SU-DHL-6 (cell line): ENCODE results near the gene ZNF516.
A peak's percentile ranks its signal among the peaks of the same experiment; 100 is the strongest.

Experiments used
- H2AFZ ChIP-seq: fragments of 200-600 bp; sonication (generic); 2 replicates; pipeline ENCODE4 v1.6.1; 2014; ENCODE audit warnings: low read depth, mild to moderate bottlenecking, moderate library complexity, mixed read lengths, antibody characterized with exemption, low read length; ENCODE audit not compliant: severe bottlenecking
- H3F3A ChIP-seq: fragments of 200-600 bp; shearing (Covaris generic); 2 replicates; pipeline ENCODE4 v1.6.0; 2016; ENCODE audit warnings: antibody characterized with exemption, mild to moderate bottlenecking; ENCODE audit not compliant: insufficient read depth
- H3K27ac ChIP-seq: fragments of 200-600 bp; sonication (generic); 2 replicates; pipeline ENCODE4 v1.5.1; 2016; ENCODE audit warnings: low read depth, mild to moderate bottlenecking, low read length, moderate library complexity, mixed read lengths
- H3K27me3 ChIP-seq: fragments of 200-600 bp; sonication (generic), shearing (Covaris generic); 2 replicates; pipeline ENCODE4 v1.6.0; 2014; ENCODE audit warnings: mild to moderate bottlenecking, low read length
- H3K36me3 ChIP-seq: fragments of 200-600 bp; sonication (generic); 2 replicates; pipeline ENCODE4 v1.6.1; 2014; ENCODE audit warnings: mild to moderate bottlenecking, low read length, mixed read lengths
- H3K4me2 ChIP-seq: fragments of 300-600, 200-600 bp; shearing (Covaris generic), sonication (generic); 2 replicates; pipeline ENCODE4 v1.6.0; 2014; ENCODE audit warnings: low read length, low read depth, mild to moderate bottlenecking; ENCODE audit not compliant: poor library complexity, severe bottlenecking
- H3K4me3 ChIP-seq: fragments of 200-600 bp; sonication (generic); 2 replicates; pipeline ENCODE4 v1.5.1; 2014; ENCODE audit warnings: antibody characterized with exemption, low read length, mild to moderate bottlenecking, mixed read lengths; ENCODE audit not compliant: insufficient read depth, poor library complexity, severe bottlenecking
- H3K79me2 ChIP-seq: fragments of 200-600 bp; sonication (generic); 2 replicates; pipeline ENCODE4 v1.6.1; 2014; ENCODE audit warnings: mild to moderate bottlenecking, low read length, moderate library complexity; ENCODE audit not compliant: insufficient read depth
- H3K9ac ChIP-seq: fragments of 200-600 bp; sonication (generic); 2 replicates; pipeline ENCODE4 v1.7.0; 2014; ENCODE audit warnings: mild to moderate bottlenecking, low read length
- H3K9me2 ChIP-seq: fragments of 200-600 bp; sonication (generic); replicated peaks from 2 replicates; pipeline ENCODE4 v1.6.1; 2014; ENCODE audit warnings: low read length; ENCODE audit not compliant: insufficient read depth
- H3K9me3 ChIP-seq: fragments of 200-600 bp; sonication (generic); 2 replicates; pipeline ENCODE4 v1.6.1; 2014; ENCODE audit warnings: low read length, mixed read lengths; ENCODE audit not compliant: insufficient read depth
- H4K20me1 ChIP-seq: fragments of 200-600 bp; sonication (generic); 2 replicates; pipeline ENCODE4 v1.6.1; 2014; ENCODE audit warnings: low read depth, mild to moderate bottlenecking, antibody characterized with exemption, low read length, moderate library complexity, mixed read lengths
- CTCF ChIP-seq: fragments of 200-600 bp; sonication (generic); IDR thresholded peaks from one replicate; pipeline ENCODE4 v1.5.1; 2017; ENCODE audit warnings: antibody characterized with exemption, mild to moderate bottlenecking, low read length, moderate library complexity; ENCODE audit not compliant: insufficient read depth, poor library complexity, severe bottlenecking
- EZH2phosphoT487 ChIP-seq: fragments of 200-600 bp; sonication (generic), shearing (Covaris generic); conservative IDR thresholded peaks from 2 replicates; pipeline ENCODE4 v1.6.1; 2018; ENCODE audit warnings: mild to moderate bottlenecking, antibody characterized with exemption, low read length, moderate library complexity, mixed read lengths

The ZNF516 gene

GRCh38 chr18:76529433-76529811 is 34.4 kb upstream of the ZNF516 start:
- no peak overlapping the region for H3K27ac ChIP-seq
- no peaks in the 10 kb centered on the region for H3K9me2 ChIP-seq
- no peaks in the 10 kb centered on the region for H3F3A ChIP-seq
- H3K27me3 ChIP-seq, result no peaks in the 10 kb centered on the region; the same call in 1 of the 2 replicates
- H3K4me3 ChIP-seq, result no peak overlapping the region
- no peak overlapping the region for H3K4me2 ChIP-seq
- H3K9me3 ChIP-seq, result no peaks in the 10 kb centered on the region
- no peak overlapping the region for H2AFZ ChIP-seq
- H3K79me2 ChIP-seq, result no peaks in the 10 kb centered on the region
- no peak overlapping the region for H3K9ac ChIP-seq
- H3K36me3 ChIP-seq, result no peaks in the 10 kb centered on the region
- no peaks in the 10 kb centered on the region for H4K20me1 ChIP-seq
- TF ChIP-seq CTCF (no peak), EZH2phosphoT487 (no peak)

GRCh38 chr18:76528477-76529432 is 33.7 kb upstream of the ZNF516 start:
- no peaks in the 10 kb centered on the region for H3K36me3 ChIP-seq
- H3K79me2 ChIP-seq, result no peaks in the 10 kb centered on the region
- H2AFZ ChIP-seq, result no peak overlapping the region
- H3K9me3 ChIP-seq, result no peaks in the 10 kb centered on the region
- H3K9ac ChIP-seq, result no peak overlapping the region
- H3K9me2 ChIP-seq, result no peaks in the 10 kb centered on the region
- H3K4me2 ChIP-seq, result peak overlapping the region; percentile 3
- no peaks in the 10 kb centered on the region; the same call in 1 of the 2 replicates for H3K27me3 ChIP-seq
- TF ChIP-seq CTCF (no peak), EZH2phosphoT487 (no peak)
- H4K20me1 ChIP-seq, result no peaks in the 10 kb centered on the region
- no peaks in the 10 kb centered on the region for H3F3A ChIP-seq
- H3K4me3 ChIP-seq, result no peak overlapping the region
- H3K27ac ChIP-seq, result no peak overlapping the region

GRCh38 chr18:76525911-76526310 is 30.9 kb upstream of the ZNF516 start:
- H3K79me2 ChIP-seq, result no peaks in the 10 kb centered on the region
- no peak overlapping the region for H3K27ac ChIP-seq
- no peaks in the 10 kb centered on the region; the same call in 1 of the 2 replicates for H3K27me3 ChIP-seq
- no peak overlapping the region for H3K4me2 ChIP-seq
- no peak overlapping the region for H3K9ac ChIP-seq
- no peaks in the 10 kb centered on the region for H4K20me1 ChIP-seq
- H3K9me3 ChIP-seq, result no peaks in the 10 kb centered on the region
- H3K9me2 ChIP-seq, result no peaks in the 10 kb centered on the region
- TF ChIP-seq CTCF (no peak), EZH2phosphoT487 (no peak)
- no peak overlapping the region for H2AFZ ChIP-seq
- no peak overlapping the region for H3K4me3 ChIP-seq
- no peaks in the 10 kb centered on the region for H3K36me3 ChIP-seq
- H3F3A ChIP-seq, result no peaks in the 10 kb centered on the region
